Panc1 (cell line): ENCODE data around the gene COX7B2. TPM values are rescaled to one million over a fixed set of nuclear protein-coding genes. Genes with fewer than 3 reads are reported as not detected.
A peak's percentile ranks its signal among the peaks of the same experiment; 100 is the strongest.

Source experiments
- ATAC-seq: fragments of 200-7000 bp; cut with Tn5 transposase; 2 replicates; pipeline ENCODE4 v1.9.1; 2020; ENCODE audit warnings: mild to moderate bottlenecking, moderate library complexity
- BruUV-seq: library from RNA; stranded (reverse); fragments of 400-500 nt; replicated peaks from 2 replicates; lab custom pipeline; 2021; lab: Mats Ljungman, UMichigan
- CTCF ChIA-PET: fragments of 300-600 bp; sonication (Branson Sonifier 250); formaldehyde crosslinking; loops from one replicate; lab custom pipeline; 2022; ENCODE audit warnings: antibody characterized with exemption; lab: Charles Lee
- POLR2A ChIA-PET: fragments of 300-600 bp; sonication (Branson Sonifier 250); formaldehyde crosslinking; loops from one replicate; lab custom pipeline; 2022; ENCODE audit warnings: antibody characterized with exemption; lab: Charles Lee
- DNase-seq: peaks from one replicate; pipeline ENCODE4 v3.0.0-alpha.2; 2010; ENCODE audit warnings: low read depth, low spot score
- H3K27ac ChIP-seq: 2 replicates; pipeline ENCODE4 v1.5.1; 2011; ENCODE audit warnings: mild to moderate bottlenecking, low read length, inconsistent platforms
- H3K27me3 ChIP-seq: fragments of 200-500 bp; sonication (Bioruptor generic); 2 replicates; pipeline ENCODE4 v1.6.0; 2014; ENCODE audit warnings: low read length, inconsistent platforms; ENCODE audit not compliant: control insufficient read depth, insufficient read depth
- H3K36me3 ChIP-seq: fragments of 200-500 bp; sonication (Bioruptor generic); 2 replicates; pipeline ENCODE4 v1.5.1; 2014; ENCODE audit warnings: inconsistent platforms, mild to moderate bottlenecking, low read length, moderate library complexity; ENCODE audit not compliant: control insufficient read depth, insufficient read depth
- H3K4me1 ChIP-seq: 2 replicates; pipeline ENCODE4 v1.5.1; 2011; ENCODE audit warnings: inconsistent platforms, mild to moderate bottlenecking, low read length, moderate library complexity; ENCODE audit not compliant: control insufficient read depth, insufficient read depth
- H3K4me3 ChIP-seq, 2 experiments: 2 replicates each; pipeline ENCODE4 v1.5.1; 2011 to 2012; ENCODE audit warnings: low read depth in 2 of 2, low read length in 2 of 2, mild to moderate bottlenecking in 2 of 2, inconsistent platforms in 1 of 2, moderate library complexity in 1 of 2
- H3K9me3 ChIP-seq: fragments of 200-500 bp; sonication (Bioruptor generic); 2 replicates; pipeline ENCODE4 v1.5.1; 2014; ENCODE audit warnings: low read depth, mild to moderate bottlenecking, inconsistent platforms, low read length, moderate library complexity; ENCODE audit not compliant: control insufficient read depth, insufficient read depth
- CTCF ChIP-seq: fragments of 450-650 bp; IDR thresholded peaks from 2 replicates; pipeline ENCODE4 v1.5.1; 2017; ENCODE audit warnings: mild to moderate bottlenecking
- POLR2AphosphoS5 ChIP-seq: IDR thresholded peaks from 2 replicates; pipeline ENCODE4 v1.6.1; 2012; ENCODE audit warnings: mild to moderate bottlenecking, low read depth, low read length, moderate library complexity
- SIN3A ChIP-seq: IDR thresholded peaks from 2 replicates; pipeline ENCODE4 v1.6.1; 2012; ENCODE audit warnings: low read depth, mild to moderate bottlenecking, low read length, moderate library complexity, borderline replicate concordance; ENCODE audit not compliant: insufficient read depth
- TCF7L2 ChIP-seq: IDR thresholded peaks from 2 replicates; pipeline ENCODE4 v1.6.1; 2011; ENCODE audit warnings: mild to moderate bottlenecking, low read depth, low read length, inconsistent platforms
- in situ Hi-C: cut with HindIII; loops from 2 replicates; pipeline ENCODE4 v1.10.0; 2016; ENCODE audit warnings: low sequenced_read_pairs, low pct_unique_long_range_greater_than_20kb
- intact Hi-C: fragments of 100-400 bp; cut with micrococcal nuclease; formaldehyde crosslinking; loops from one replicate; pipeline ENCODE4 v1.10.0; 2022; ENCODE audit not compliant: unreplicated experiment
- total RNA-seq: library from RNA; stranded (reverse); gene quantifications from one replicate; pipeline ENCODE4 v1.2.1, GENCODE V29; 2021; ENCODE audit not compliant: unreplicated experiment
- TF ChIP-seq, protein P1 (sequence below), 2 experiments: IDR thresholded peaks; 2 replicates each; pipeline ENCODE4 v1.6.1; 2011 to 2012; ENCODE audit warnings: low read depth in 2 of 2, control low read depth in 1 of 2, low read length in 1 of 2, mild to moderate bottlenecking in 1 of 2, moderate library complexity in 1 of 2; ENCODE audit not compliant: insufficient read depth in 1 of 2

The COX7B2 gene
- total RNA-seq, 1 experiment from 2014 or later: not detected

GRCh38 chr4:46944345-46944744, 35.3 kb upstream of the COX7B2 start:
- BruUV-seq: no TSS peak
- ChIA-PET CTCF (no interaction called here), POLR2A (no interaction called here)
- DNase-seq: no peak
- intact Hi-C loops: no loop called here
- Histone ChIP-seq H3K27me3 (no peaks in the 10 kb centered on the region), H3K36me3 (no peaks in the 10 kb centered on the region), H3K4me1 (no peaks in the 10 kb centered on the region), H3K27ac (no peak overlapping the region), H3K4me3 (no peak overlapping the region), H3K9me3 (no peaks in the 10 kb centered on the region)
- no peak for ATAC-seq
- TF ChIP-seq SIN3A: no peak
- no peak for TF ChIP-seq POLR2AphosphoS5
- TF ChIP-seq CTCF: no peak
- TF ChIP-seq, protein P1, sequence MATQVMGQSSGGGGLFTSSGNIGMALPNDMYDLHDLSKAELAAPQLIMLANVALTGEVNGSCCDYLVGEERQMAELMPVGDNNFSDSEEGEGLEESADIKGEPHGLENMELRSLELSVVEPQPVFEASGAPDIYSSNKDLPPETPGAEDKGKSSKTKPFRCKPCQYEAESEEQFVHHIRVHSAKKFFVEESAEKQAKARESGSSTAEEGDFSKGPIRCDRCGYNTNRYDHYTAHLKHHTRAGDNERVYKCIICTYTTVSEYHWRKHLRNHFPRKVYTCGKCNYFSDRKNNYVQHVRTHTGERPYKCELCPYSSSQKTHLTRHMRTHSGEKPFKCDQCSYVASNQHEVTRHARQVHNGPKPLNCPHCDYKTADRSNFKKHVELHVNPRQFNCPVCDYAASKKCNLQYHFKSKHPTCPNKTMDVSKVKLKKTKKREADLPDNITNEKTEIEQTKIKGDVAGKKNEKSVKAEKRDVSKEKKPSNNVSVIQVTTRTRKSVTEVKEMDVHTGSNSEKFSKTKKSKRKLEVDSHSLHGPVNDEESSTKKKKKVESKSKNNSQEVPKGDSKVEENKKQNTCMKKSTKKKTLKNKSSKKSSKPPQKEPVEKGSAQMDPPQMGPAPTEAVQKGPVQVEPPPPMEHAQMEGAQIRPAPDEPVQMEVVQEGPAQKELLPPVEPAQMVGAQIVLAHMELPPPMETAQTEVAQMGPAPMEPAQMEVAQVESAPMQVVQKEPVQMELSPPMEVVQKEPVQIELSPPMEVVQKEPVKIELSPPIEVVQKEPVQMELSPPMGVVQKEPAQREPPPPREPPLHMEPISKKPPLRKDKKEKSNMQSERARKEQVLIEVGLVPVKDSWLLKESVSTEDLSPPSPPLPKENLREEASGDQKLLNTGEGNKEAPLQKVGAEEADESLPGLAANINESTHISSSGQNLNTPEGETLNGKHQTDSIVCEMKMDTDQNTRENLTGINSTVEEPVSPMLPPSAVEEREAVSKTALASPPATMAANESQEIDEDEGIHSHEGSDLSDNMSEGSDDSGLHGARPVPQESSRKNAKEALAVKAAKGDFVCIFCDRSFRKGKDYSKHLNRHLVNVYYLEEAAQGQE (IDR thresholded peaks at IDR 0.05; ENCODE audit: insufficient read depth in 1 of 2, low read depth in 2 of 2, low read length in 1 of 2): no peak
- no peak for TF ChIP-seq TCF7L2
- in situ Hi-C loops: no loop called here

DNA sequence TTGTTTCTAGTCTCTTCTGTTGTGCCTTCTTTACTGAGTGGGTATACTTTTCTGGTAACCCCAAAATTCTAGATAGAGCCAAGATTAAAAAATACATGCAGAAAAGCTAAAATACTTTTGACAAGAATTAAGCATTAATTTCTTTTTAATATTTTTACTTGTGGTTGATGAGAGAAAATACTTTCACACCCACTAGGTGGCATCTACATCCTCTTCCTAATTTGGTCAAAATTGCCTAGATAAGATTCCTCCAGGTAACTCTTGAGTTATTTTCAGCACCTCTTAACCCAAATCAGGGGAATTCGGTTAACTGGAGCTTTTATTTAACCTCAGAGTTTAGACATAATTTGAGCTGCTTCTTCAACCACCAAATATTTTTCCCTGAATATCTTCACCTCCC, 28.4 kb upstream of the COX7B2 start:
- POLR2A ChIA-PET: no interaction called here
- in situ Hi-C loops: no loop called here
- intact Hi-C loops: no loop called here

More for the DNA sequence above, 28.4 kb upstream of the COX7B2 start:
- no peak for ATAC-seq
- no peak overlapping the region for H3K27ac ChIP-seq
- H3K4me3 ChIP-seq: no peak overlapping the region
- H3K27me3 ChIP-seq: no peaks in the 10 kb centered on the region
- no peaks in the 10 kb centered on the region for H3K9me3 ChIP-seq
- H3K36me3 ChIP-seq: no peaks in the 10 kb centered on the region
- no peak for DNase-seq
- no peaks in the 10 kb centered on the region for H3K4me1 ChIP-seq
- TF ChIP-seq, protein P1 (IDR thresholded peaks at IDR 0.05; ENCODE audit: insufficient read depth in 1 of 2, low read depth in 2 of 2, low read length in 1 of 2): no peak
- TF ChIP-seq TCF7L2 (no peak), CTCF (peak; percentile 11; the same call in 1 of the 2 replicates), POLR2AphosphoS5 (no peak), SIN3A (no peak)
- CTCF ChIA-PET: no interaction called here
- BruUV-seq: no TSS peak
